Calu3 (cell line): ENCODE measurements around the gene AKAP10. TPM values are rescaled to one million over a fixed set of nuclear protein-coding genes. Genes with fewer than 3 reads are reported as not detected.
A peak's percentile ranks its signal among the peaks of the same experiment; 100 is the strongest.

Source experiments
- BruUV-seq: library from RNA; stranded (reverse); fragments of 400-500 nt; replicated peaks from 2 replicates; lab custom pipeline; 2021; lab: Mats Ljungman, UMichigan
- CTCF ChIA-PET: fragments of 300-600 bp; sonication (Branson Sonifier 250); formaldehyde crosslinking; loops from one replicate; lab custom pipeline; 2022; ENCODE audit warnings: antibody characterized with exemption; lab: Charles Lee
- DNase-seq: peaks from one replicate; pipeline ENCODE4 v3.0.0; 2022
- H3K27ac Mint-ChIP-seq: one replicate; pipeline ENCODE4 v1.8.0; 2022; ENCODE audit warnings: mixed read lengths; ENCODE audit not compliant: unreplicated experiment
- H3K27me3 Mint-ChIP-seq: one replicate; pipeline ENCODE4 v1.8.0; 2022; ENCODE audit warnings: mixed read lengths; ENCODE audit not compliant: unreplicated experiment
- H3K36me3 Mint-ChIP-seq: one replicate; pipeline ENCODE4 v1.8.0; 2022; ENCODE audit warnings: mild to moderate bottlenecking, moderate library complexity, mixed read lengths; ENCODE audit not compliant: insufficient read depth, unreplicated experiment
- H3K4me1 Mint-ChIP-seq: one replicate; pipeline ENCODE4 v1.8.0; 2022; ENCODE audit warnings: mild to moderate bottlenecking, low read depth, mixed read lengths; ENCODE audit not compliant: unreplicated experiment
- H3K4me3 Mint-ChIP-seq: one replicate; pipeline ENCODE4 v1.8.0; 2022; ENCODE audit warnings: mild to moderate bottlenecking, low read depth, moderate library complexity, mixed read lengths; ENCODE audit not compliant: unreplicated experiment
- H3K9me3 Mint-ChIP-seq: one replicate; pipeline ENCODE4 v1.8.0; 2022; ENCODE audit warnings: low read depth, mixed read lengths; ENCODE audit not compliant: unreplicated experiment
- CTCF ChIP-seq: fragments of 200-600 bp; IDR thresholded peaks from one replicate; pipeline ENCODE4 v1.8.0; 2022; ENCODE audit warnings: antibody characterized with exemption; ENCODE audit not compliant: unreplicated experiment
- intact Hi-C: fragments of 100-400 bp; cut with micrococcal nuclease; formaldehyde crosslinking; loops from one replicate; pipeline ENCODE4 v1.10.0; 2022; ENCODE audit not compliant: unreplicated experiment
- total RNA-seq: library from RNA; stranded (reverse); gene quantifications from 2 replicates; pipeline ENCODE4 v1.2.3, GENCODE V29; 2022

AKAP10 gene
- total RNA-seq, 1 experiment from 2014 or later = 25.2 TPM

GRCh38 chr17:19928299-19928698 lies 49.3 kb downstream of the AKAP10 start:
- Mint-ChIP-seq H3K4me1 (no peaks in the 10 kb centered on the region), H3K27me3 (no peaks in the 10 kb centered on the region), H3K9me3 (no peaks in the 10 kb centered on the region), H3K27ac (no peak overlapping the region), H3K4me3 (no peak overlapping the region), H3K36me3 (peaks cover 15% of the 10 kb centered on the region)
- CTCF ChIA-PET = no interaction called here
- TF ChIP-seq CTCF = no peak
- BruUV-seq = no TSS peak
- intact Hi-C loops = no loop called here
- DNase-seq = no peak

GRCh38 chr17:19915245-19915978 lies 62.2 kb downstream of the AKAP10 start:
- no peak for TF ChIP-seq CTCF
- intact Hi-C loops = no loop called here
- Mint-ChIP-seq H3K9me3 (no peaks in the 10 kb centered on the region), H3K27me3 (no peaks in the 10 kb centered on the region), H3K4me3 (no peak overlapping the region), H3K36me3 (peaks cover 15% of the 10 kb centered on the region), H3K27ac (peak overlapping the region; percentile 9), H3K4me1 (no peaks in the 10 kb centered on the region)
- no peak for DNase-seq
- BruUV-seq = no TSS peak
- CTCF ChIA-PET = no interaction called here

GRCh38 chr17:19911033-19911432 lies 66.6 kb downstream of the AKAP10 start:
- BruUV-seq = no TSS peak
- no peak overlapping the region for H3K4me3 Mint-ChIP-seq
- no peaks in the 10 kb centered on the region for H3K4me1 Mint-ChIP-seq
- no peak for DNase-seq
- H3K9me3 Mint-ChIP-seq = no peaks in the 10 kb centered on the region
- H3K27ac Mint-ChIP-seq = no peak overlapping the region
- TF ChIP-seq CTCF = no peak
- peaks cover 8% of the 10 kb centered on the region for H3K36me3 Mint-ChIP-seq
- CTCF ChIA-PET = interaction anchor here (0.6 kb wide), 1 partner anchor 12 kb away, joined by 6 read pairs; no protein-coding TSS in a partner anchor
- H3K27me3 Mint-ChIP-seq = no peaks in the 10 kb centered on the region
- intact Hi-C loops = no loop called here

- no peak overlapping the region for H3K4me3 Mint-ChIP-seq
- H3K9me3 Mint-ChIP-seq = no peaks in the 10 kb centered on the region
- no peak overlapping the region for H3K27ac Mint-ChIP-seq
- intact Hi-C loops = no loop called here
- H3K4me1 Mint-ChIP-seq = no peaks in the 10 kb centered on the region
- DNase-seq = no peak
- BruUV-seq = no TSS peak
- TF ChIP-seq CTCF = no peak
- CTCF ChIA-PET = no interaction called here
- peaks cover 7% of the 10 kb centered on the region for H3K36me3 Mint-ChIP-seq
- H3K27me3 Mint-ChIP-seq = no peaks in the 10 kb centered on the region
Observed at GRCh38 chr17:19909139-19909538, 68.5 kb downstream of the AKAP10 start.
